GM19467 (cell line): Measurements from ENCODE around the gene MMP2.
A peak's percentile ranks its signal among the peaks of the same experiment; 100 is the strongest.

ENCODE experiments used
- ATAC-seq: cut with Tn5 transposase; IDR thresholded peaks from one replicate; pipeline ENCODE4 v1.9.1; 2021; ENCODE audit warnings: mild to moderate bottlenecking, moderate library complexity; ENCODE audit not compliant: unreplicated experiment

Gene MMP2

DNA sequence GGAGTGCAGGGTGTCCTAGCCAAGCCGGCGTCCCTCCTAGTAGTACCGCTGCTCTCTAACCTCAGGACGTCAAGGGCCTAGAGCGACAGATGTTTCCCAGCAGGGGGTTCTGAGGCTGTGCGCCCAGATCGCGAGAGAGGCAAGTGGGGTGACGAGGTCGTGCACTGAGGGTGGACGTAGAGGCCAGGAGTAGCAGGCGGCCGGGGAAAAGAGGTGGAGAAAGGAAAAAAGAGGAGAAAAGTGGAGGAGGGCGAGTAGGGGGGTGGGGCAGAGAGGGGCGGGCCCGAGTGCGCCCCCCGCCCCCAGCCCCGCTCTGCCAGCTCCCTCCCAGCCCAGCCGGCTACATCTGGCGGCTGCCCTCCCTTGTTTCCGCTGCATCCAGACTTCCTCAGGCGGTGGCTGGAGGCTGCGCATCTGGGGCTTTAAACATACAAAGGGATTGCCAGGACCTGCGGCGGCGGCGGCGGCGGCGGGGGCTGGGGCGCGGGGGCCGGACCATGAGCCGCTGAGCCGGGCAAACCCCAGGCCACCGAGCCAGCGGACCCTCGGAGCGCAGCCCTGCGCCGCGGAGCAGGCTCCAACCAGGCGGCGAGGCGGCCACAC is at the start of gene MMP2:
Gene MMP2, plus strand, starts transcription at position 372 of the 603 bp plus-strand sequence. CDS start 282 bp downstream, outside the sequence.
- no peak for ATAC-seq

GRCh38 chr16:55433030-55433429 is 46.0 kb upstream of the MMP2 start:
- no peak for ATAC-seq

GRCh38 chr16:55433535-55433934 is 45.5 kb upstream of the MMP2 start:
- no peak for ATAC-seq

- no peak for ATAC-seq
These were observed 45.0 kb upstream of the MMP2 start for GRCh38 chr16:55434000-55434399.

- no peak for ATAC-seq
These were observed 43.6 kb upstream of the MMP2 start for GRCh38 chr16:55435387-55435786.

DNA sequence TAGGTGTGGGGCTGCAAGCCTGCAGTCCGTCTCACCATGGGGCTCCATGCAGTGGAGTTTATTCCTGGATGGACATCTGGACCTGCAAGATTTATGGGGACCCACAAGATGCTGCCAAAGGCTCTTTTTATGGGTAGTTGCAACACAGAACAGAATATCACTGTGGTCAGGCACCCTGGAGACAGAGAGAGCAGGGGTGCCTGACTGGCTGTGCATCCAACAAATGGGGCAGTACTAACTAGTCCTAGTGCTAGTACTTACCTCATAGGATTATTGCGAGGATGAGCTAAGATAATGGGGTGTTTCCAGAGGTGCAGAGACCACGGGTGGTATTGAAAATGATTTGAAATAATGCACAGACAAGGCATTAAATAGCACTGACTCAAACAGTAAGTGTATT is 42.4 kb upstream of the MMP2 start:
- no peak for ATAC-seq

DNA sequence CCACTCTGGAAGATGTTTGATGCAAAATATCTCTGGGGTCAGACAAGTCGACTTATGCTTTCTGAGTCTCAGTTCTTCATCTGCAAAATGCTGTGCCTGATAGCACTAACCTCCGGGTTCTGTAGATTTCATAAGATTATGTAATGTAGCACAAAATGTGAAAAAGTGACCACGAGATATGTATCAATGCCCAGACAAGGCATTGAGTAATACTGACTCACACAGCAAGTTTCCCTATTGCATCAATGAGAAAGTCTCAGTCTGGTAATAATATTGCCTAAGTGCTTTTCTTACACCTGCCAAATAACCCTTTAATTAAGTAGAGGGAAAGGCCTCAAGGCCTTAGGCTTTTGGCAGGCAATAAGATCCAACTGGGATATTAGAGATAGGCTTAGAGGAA is 41.4 kb upstream of the MMP2 start:
- no peak for ATAC-seq

DNA sequence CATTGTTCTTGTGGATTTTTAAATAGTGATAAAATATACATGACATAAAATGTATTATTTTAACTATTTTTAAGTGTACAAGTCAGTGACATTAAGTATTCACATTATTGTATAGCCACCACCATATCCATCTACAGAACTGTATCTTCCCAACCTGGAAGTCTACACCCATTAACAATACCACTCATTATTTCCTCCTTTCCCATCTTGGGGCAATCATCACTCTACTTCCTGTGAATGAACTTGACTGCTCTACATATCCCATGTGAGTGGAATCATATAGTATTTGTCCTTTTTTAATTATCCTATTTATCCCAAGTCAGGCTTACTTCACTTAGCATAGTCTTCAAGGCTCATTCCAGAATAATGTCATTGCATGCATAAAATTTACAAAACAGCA is 40.7 kb upstream of the MMP2 start:
- ATAC-seq: no peak

GRCh38 chr16:55439101-55439690 is 39.8 kb upstream of the MMP2 start:
- ATAC-seq: no peak

- ATAC-seq: no peak
These were observed 35.3 kb upstream of the MMP2 start for GRCh38 chr16:55443434-55444346.

DNA sequence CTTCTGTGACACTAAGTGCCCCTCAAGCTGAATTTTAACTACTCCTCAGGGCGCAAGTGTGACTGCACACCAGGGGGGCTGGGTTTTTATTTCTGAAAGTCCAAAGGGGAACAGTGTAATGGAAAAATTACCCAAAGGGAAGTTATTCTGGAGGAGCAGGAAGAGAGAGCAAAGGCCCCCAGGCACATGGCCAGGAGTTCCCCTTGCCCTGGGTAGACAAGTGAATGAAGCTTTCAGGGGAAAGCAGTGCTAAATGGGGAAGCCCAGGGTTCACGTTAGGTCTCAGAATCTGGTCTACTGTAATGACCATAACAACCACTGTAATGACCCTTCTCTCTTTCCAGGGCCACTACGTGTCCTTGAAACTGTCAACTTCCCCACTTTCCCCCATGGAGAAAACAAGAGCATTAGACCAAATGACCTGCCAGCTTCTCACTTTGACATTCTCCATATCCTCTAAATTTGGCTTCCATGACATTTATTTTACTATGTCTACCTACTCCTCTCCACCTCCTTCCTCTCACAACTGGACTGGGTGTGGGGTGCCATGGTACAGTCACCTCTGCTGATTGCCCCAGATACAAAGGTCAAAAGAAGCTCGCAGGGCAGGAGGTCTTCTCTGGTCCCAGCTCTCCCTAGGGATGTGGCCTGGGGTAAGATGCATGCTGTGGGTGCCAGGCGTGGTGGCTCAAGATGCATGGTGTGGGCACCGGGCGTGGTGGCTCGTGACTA is 34.1 kb upstream of the MMP2 start:
- ATAC-seq: no peak

DNA sequence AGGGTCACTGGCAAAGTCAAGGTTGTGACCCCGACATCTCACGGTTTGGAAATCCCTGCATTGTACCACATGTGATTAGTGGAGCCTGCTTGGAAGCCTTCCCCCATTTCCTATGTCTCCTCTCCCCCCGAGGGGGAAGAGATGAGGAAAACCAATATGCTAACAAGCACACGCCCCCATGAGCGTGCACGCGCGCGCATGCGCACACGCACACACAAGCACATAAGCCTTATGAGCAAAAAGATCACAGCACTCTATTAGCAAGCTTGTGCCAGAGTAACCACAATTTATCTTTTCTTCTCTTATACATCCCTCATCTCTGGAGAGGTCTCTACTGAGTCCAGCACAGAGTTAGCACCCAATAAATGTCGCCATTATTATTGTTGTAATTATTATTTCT is 31.8 kb upstream of the MMP2 start:
- no peak for ATAC-seq

DNA sequence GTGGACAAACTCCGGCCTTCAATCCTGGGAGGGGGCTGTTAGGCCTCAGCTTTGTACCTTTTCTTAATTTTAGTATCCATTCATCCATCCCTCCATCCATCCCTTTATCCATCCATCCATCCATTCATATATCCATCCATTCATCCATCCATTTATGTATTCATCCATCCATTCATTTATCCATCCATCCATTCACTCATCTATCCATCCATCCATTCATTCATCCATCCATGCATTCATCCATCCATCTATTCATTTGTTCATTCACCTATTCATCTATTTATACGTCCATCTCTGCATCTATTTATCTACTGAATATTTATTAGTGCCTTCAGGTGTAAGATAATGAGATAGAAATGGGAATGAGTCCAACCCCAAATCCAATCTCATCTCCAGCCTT is 26.0 kb upstream of the MMP2 start:
- no peak for ATAC-seq

- no peak for ATAC-seq
These were observed 25.1 kb upstream of the MMP2 start for GRCh38 chr16:55453909-55454308.

DNA sequence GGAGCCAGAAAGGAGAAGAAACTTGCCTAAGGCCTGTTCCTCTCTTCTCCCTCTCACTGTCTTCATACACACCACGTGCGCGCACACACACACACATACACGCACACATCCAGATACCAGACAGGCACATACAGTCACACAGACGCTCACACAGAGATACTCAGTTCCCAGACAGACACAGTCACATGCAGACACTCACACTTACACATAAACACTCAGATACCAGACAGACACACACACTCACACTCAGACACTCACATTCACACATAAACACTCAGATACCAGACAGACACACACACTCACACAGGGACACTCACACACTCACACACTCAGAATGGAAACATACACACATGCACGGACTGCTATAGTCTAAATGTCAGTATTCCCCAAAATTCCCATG is 24.1 kb upstream of the MMP2 start:
- no peak for ATAC-seq

- ATAC-seq: no peak
These were observed 16.8 kb upstream of the MMP2 start for GRCh38 chr16:55462241-55462640.

DNA sequence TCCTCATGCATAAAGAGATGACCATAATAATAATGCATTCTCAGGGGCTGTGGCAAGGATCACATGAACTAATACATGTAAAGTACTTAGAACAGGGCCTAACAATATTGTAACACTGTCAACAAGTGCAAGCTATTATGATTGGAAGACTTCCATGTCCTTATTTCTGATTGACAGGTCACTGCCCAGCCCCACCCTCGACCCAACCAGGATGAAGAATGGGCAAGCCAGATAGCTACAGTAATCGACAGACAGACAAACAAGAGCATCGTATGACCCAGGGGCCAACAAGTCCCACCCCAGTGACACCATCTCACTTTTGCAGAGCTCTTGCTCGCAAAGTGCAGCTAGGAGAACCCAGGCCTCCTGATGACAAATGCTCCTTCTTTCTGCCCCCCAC is 14.6 kb upstream of the MMP2 start:
- ATAC-seq: no peak

DNA sequence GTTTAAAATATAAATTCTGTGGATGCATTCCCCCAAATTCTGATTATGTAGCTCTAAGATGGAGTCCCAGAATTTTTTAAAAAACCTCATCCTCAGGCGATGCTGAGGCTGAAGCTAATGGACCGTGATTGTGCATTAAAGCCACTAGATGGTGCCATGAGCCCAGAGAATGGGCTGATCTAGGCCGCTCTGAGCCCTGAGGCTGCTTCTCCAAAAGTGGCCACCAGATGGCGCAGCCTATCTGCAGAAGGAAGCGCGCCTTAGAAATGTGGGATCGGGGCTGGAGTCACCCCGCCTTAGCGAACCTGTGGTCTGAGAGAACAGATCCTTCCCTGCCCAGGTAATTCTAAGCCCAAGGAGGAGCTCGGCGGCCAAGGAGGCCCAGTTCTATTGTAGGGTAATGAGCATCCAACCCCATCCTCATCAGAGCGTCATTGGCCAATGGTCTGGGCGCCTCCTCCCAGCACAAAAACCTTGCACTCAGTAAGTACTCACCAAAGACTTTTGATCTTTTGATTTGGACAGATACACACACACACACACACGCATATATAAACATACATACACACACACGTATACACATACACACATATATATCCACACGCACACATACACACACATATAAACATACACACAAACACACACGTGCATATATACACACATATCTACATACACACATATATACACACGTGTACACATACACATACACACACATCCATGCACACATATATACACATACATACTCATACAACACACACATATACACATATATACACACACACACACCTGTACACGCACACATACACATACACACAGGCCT is 13.7 kb upstream of the MMP2 start:
- peak; percentile 87 for ATAC-seq

GRCh38 chr16:55466209-55466608 is 12.8 kb upstream of the MMP2 start:
- ATAC-seq: no peak

GRCh38 chr16:55467898-55468297 is 11.1 kb upstream of the MMP2 start:
- ATAC-seq: no peak
